ENCODE data around the gene NOC4L. TPM values are rescaled to one million over a fixed set of nuclear protein-coding genes. Genes with fewer than 3 reads are reported as not detected.

The NOC4L gene
- total RNA-seq, 1 experiment from 2014 or later, result 41.4 TPM

DNA sequence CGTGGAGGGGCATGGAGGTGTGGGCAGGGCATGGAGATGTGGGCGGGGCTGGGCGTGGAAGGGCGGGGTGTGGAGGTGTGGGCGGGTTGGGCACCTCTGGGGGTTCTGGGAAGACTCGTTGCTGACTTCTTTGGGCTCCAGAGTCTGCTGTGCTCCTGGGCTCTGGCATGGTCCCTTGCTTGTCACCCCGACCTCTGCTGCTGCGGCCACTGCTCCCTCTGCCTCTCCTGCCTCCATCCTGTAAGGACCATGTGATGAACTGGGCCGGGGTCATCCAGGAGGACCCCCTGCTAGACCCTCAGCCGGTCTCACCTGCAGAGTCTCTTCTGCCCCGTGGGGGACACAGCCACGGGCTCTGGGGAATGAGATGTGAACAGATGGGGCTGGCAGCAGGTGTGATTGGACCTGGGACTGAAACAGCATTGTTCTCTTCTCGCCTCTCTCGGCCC is 15.3 kb downstream of the NOC4L start:
- Mint-ChIP-seq H3K27me3 (ENCODE audit: low read depth) (peaks cover 12% of the 10 kb centered on the region), H3K27ac (no peak overlapping the region), H3K4me1 (no peaks in the 10 kb centered on the region), H3K36me3 (no peaks in the 10 kb centered on the region), H3K9me3 (no peaks in the 10 kb centered on the region), H3K4me3 (no peak overlapping the region)
- DNase-seq (ENCODE audit: low spot score) (no peak), ATAC-seq (no peak)
- POLR2A ChIA-PET, result no interaction called here
- CTCF ChIA-PET, result interaction anchor here (2.5 kb wide), 1 partner anchor 401 kb away, joined by 6 read pairs; no protein-coding TSS in a partner anchor
- TF ChIP-seq FOXJ3 (CRISPR knock-in tag; IDR thresholded peaks at IDR 0.05; ENCODE audit: borderline replicate concordance) (no peak), ATF2 (CRISPR knock-in tag; IDR thresholded peaks at IDR 0.05; ENCODE audit: borderline replicate concordance, low read depth) (no peak), ZNF232 (CRISPR knock-in tag; IDR thresholded peaks at IDR 0.05) (no peak), SOX15 (CRISPR knock-in tag; IDR thresholded peaks at IDR 0.05) (no peak), IRF2 (CRISPR knock-in tag; IDR thresholded peaks at IDR 0.05; ENCODE audit: borderline replicate concordance, low read depth) (no peak), NFYB (CRISPR knock-in tag; conservative IDR thresholded peaks at IDR 0.05; ENCODE audit: low read depth) (no peak), ZNF512 (CRISPR knock-in tag; IDR thresholded peaks at IDR 0.05; ENCODE audit: borderline replicate concordance) (no peak), ZNF263 (CRISPR knock-in tag; IDR thresholded peaks at IDR 0.05; ENCODE audit: low read depth) (no peak), ETV6 (CRISPR knock-in tag; IDR thresholded peaks at IDR 0.05) (no peak), TCF7 (CRISPR knock-in tag; IDR thresholded peaks at IDR 0.05; ENCODE audit: low read depth) (no peak), ZNF671 (CRISPR knock-in tag; IDR thresholded peaks at IDR 0.05) (no peak)
- TF ChIP-seq, protein P1, sequence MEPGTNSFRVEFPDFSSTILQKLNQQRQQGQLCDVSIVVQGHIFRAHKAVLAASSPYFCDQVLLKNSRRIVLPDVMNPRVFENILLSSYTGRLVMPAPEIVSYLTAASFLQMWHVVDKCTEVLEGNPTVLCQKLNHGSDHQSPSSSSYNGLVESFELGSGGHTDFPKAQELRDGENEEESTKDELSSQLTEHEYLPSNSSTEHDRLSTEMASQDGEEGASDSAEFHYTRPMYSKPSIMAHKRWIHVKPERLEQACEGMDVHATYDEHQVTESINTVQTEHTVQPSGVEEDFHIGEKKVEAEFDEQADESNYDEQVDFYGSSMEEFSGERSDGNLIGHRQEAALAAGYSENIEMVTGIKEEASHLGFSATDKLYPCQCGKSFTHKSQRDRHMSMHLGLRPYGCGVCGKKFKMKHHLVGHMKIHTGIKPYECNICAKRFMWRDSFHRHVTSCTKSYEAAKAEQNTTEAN (CRISPR knock-in tag; IDR thresholded peaks at IDR 0.05), result no peak
- TF ChIP-seq, protein P2, sequence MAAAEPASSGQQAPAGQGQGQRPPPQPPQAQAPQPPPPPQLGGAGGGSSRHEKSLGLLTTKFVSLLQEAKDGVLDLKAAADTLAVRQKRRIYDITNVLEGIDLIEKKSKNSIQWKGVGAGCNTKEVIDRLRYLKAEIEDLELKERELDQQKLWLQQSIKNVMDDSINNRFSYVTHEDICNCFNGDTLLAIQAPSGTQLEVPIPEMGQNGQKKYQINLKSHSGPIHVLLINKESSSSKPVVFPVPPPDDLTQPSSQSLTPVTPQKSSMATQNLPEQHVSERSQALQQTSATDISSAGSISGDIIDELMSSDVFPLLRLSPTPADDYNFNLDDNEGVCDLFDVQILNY (CRISPR knock-in tag; IDR thresholded peaks at IDR 0.05), result no peak
- TF ChIP-seq, protein P3, sequence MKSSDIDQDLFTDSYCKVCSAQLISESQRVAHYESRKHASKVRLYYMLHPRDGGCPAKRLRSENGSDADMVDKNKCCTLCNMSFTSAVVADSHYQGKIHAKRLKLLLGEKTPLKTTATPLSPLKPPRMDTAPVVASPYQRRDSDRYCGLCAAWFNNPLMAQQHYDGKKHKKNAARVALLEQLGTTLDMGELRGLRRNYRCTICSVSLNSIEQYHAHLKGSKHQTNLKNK (CRISPR knock-in tag; IDR thresholded peaks at IDR 0.05), result no peak
- TF ChIP-seq, protein P4, sequence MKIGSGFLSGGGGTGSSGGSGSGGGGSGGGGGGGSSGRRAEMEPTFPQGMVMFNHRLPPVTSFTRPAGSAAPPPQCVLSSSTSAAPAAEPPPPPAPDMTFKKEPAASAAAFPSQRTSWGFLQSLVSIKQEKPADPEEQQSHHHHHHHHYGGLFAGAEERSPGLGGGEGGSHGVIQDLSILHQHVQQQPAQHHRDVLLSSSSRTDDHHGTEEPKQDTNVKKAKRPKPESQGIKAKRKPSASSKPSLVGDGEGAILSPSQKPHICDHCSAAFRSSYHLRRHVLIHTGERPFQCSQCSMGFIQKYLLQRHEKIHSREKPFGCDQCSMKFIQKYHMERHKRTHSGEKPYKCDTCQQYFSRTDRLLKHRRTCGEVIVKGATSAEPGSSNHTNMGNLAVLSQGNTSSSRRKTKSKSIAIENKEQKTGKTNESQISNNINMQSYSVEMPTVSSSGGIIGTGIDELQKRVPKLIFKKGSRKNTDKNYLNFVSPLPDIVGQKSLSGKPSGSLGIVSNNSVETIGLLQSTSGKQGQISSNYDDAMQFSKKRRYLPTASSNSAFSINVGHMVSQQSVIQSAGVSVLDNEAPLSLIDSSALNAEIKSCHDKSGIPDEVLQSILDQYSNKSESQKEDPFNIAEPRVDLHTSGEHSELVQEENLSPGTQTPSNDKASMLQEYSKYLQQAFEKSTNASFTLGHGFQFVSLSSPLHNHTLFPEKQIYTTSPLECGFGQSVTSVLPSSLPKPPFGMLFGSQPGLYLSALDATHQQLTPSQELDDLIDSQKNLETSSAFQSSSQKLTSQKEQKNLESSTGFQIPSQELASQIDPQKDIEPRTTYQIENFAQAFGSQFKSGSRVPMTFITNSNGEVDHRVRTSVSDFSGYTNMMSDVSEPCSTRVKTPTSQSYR (CRISPR knock-in tag; IDR thresholded peaks at IDR 0.05), result no peak
- TF ChIP-seq, protein P5, sequence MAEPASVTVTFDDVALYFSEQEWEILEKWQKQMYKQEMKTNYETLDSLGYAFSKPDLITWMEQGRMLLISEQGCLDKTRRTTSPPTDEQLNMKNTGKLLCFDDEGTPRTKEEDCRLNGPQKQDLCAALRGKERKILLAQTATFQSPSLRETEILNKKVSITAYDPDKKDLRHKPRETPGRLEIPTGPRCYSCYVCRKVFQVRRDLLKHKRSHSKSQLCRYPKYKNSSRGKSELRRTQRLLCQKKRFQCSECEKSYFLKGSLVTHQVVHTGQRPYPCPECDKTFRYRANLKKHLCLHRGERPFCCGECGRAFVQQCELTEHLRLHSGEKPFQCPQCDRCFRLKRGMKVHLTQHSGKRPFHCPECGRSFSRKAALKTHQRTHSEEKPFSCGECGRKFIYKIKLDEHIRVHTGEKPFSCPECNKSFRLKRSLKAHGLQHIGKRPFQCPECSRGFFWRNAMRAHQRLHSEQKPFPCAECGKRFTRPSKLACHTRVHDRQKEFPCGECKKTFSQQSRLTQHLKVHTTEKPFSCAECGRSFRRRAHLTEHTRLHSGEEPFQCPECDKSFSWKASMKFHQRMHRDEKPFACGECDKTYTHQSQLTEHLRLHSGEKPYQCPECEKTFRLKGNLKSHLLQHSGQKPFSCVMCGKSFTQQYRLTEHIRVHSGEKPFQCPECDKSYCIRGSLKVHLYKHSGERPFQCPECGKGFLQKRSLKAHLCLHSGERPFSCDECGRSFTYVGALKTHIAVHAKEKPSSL (CRISPR knock-in tag; conservative IDR thresholded peaks at IDR 0.05), result no peak
